HepG2 (cell line): ENCODE data around the gene NPB. TPM values are rescaled to one million over a fixed set of nuclear protein-coding genes. Genes with fewer than 3 reads are reported as not detected.
A peak's percentile ranks its signal among the peaks of the same experiment; 100 is the strongest.

Experiments used
- BRCA1 ChIP-seq: sonication (generic); formaldehyde crosslinking; IDR thresholded peaks from 2 replicates; pipeline ENCODE4 v1.4.0; 2020; ENCODE audit warnings: missing genetic modification reagents
- FOXJ3 ChIP-seq: sonication (generic); formaldehyde crosslinking; IDR thresholded peaks from 2 replicates; pipeline ENCODE4 v1.4.0; 2020; ENCODE audit warnings: missing genetic modification reagents, mild to moderate bottlenecking, borderline replicate concordance
- HCFC1 ChIP-seq: fragments of 150-350 bp; IDR thresholded peaks from 2 replicates; pipeline ENCODE4 v1.6.1; 2014; ENCODE audit warnings: low read depth, low read length
- MED1 ChIP-seq: sonication (generic); formaldehyde crosslinking; IDR thresholded peaks from 2 replicates; pipeline ENCODE4 v1.4.0; 2020; ENCODE audit warnings: missing genetic modification reagents
- MLX ChIP-seq: IDR thresholded peaks from 2 replicates; pipeline ENCODE4 v1.6.1; 2016
- MLXIP ChIP-seq: sonication (generic); formaldehyde crosslinking; IDR thresholded peaks from 2 replicates; pipeline ENCODE4 v1.9.0; 2021; ENCODE audit warnings: missing genetic modification reagents, borderline replicate concordance
- MXD1 ChIP-seq: sonication (generic); formaldehyde crosslinking; IDR thresholded peaks from 2 replicates; pipeline ENCODE4 v1.4.0; 2020; ENCODE audit warnings: mild to moderate bottlenecking, missing genetic modification reagents
- NRL ChIP-seq: sonication (generic); formaldehyde crosslinking; IDR thresholded peaks from 2 replicates; pipeline ENCODE4 v1.5.0; 2020; ENCODE audit warnings: missing genetic modification reagents, mild to moderate bottlenecking, moderate library complexity, borderline replicate concordance
- SATB2 ChIP-seq: sonication (generic); formaldehyde crosslinking; IDR thresholded peaks from 2 replicates; pipeline ENCODE4 v1.5.0; 2020; ENCODE audit warnings: missing genetic modification reagents
- SIX4 ChIP-seq: sonication (generic); formaldehyde crosslinking; IDR thresholded peaks from 2 replicates; pipeline ENCODE4 v1.4.0; 2020; ENCODE audit warnings: missing genetic modification reagents
- TBX2 ChIP-seq: sonication (generic); formaldehyde crosslinking; IDR thresholded peaks from 2 replicates; pipeline ENCODE4 v1.5.0; 2020; ENCODE audit warnings: missing genetic modification reagents, mild to moderate bottlenecking, borderline replicate concordance
- TEAD3 ChIP-seq: optimal IDR thresholded peaks from 2 replicates; pipeline ENCODE3; 2016; ENCODE audit warnings: borderline replicate concordance
- XRCC5 ChIP-seq: fragments of 200-400 bp; formaldehyde crosslinking; optimal IDR thresholded peaks from 2 replicates; pipeline ENCODE3; 2017; ENCODE audit warnings: mild to moderate bottlenecking, low read length
- YEATS4 ChIP-seq: sonication (generic); formaldehyde crosslinking; IDR thresholded peaks from 2 replicates; pipeline ENCODE4 v1.4.0; 2020; ENCODE audit warnings: missing genetic modification reagents, borderline replicate concordance
- ZBTB20 ChIP-seq: sonication (generic); formaldehyde crosslinking; IDR thresholded peaks from 2 replicates; pipeline ENCODE4 v1.8.1; 2023; ENCODE audit warnings: missing genetic modification reagents, low read depth, mild to moderate bottlenecking, borderline replicate concordance
- ZNF205 ChIP-seq: IDR thresholded peaks from 2 replicates; pipeline ENCODE4 v1.6.1; 2018; ENCODE audit warnings: missing biosample characterization, missing genetic modification reagents
- ZNF30 ChIP-seq: sonication (generic); formaldehyde crosslinking; IDR thresholded peaks from 2 replicates; pipeline ENCODE4 v1.5.0; 2020; ENCODE audit warnings: mild to moderate bottlenecking, missing genetic modification reagents
- ZNF543 ChIP-seq: sonication (generic); formaldehyde crosslinking; IDR thresholded peaks from 2 replicates; pipeline ENCODE4 v1.4.0; 2020; ENCODE audit warnings: mild to moderate bottlenecking, missing genetic modification reagents
- ZNF766 ChIP-seq: sonication (generic); formaldehyde crosslinking; IDR thresholded peaks from 2 replicates; pipeline ENCODE4 v1.5.0; 2020; ENCODE audit warnings: missing genetic modification reagents, borderline replicate concordance
- polyA plus RNA-seq, 8 experiments: library from polyadenylated mRNA; depleted of rRNA in 3 of 8; stranded (reverse) in 7 of 8; unstranded in 1 of 8; fragments of >200 nt; fragmentation: Illumina TruSeq in 4 of 8; extraction: Trizol in 4 of 8; gene quantifications; 2 replicates each; pipeline versions ENCODE4 v1.2.1 to v1.2.3, GENCODE V29; 2011 to 2016; ENCODE audit warnings: low read depth in 4 of 8, missing spikeins in 1 of 8, mixed read lengths in 1 of 8; ENCODE audit not compliant: insufficient read depth in 1 of 8
- total RNA-seq, 5 experiments: library from RNA; depleted of rRNA; stranded (reverse); fragments of >200 nt; fragmentation: Illumina TruSeq; extraction: Trizol; gene quantifications; 2 replicates each; pipeline ENCODE4 v1.2.3, GENCODE V29; 2016; ENCODE audit warnings: low read depth in 1 of 5
- TF ChIP-seq, protein P1 (sequence below): sonication (generic); formaldehyde crosslinking; IDR thresholded peaks from 2 replicates; pipeline ENCODE4 v1.5.1; 2020; ENCODE audit warnings: mild to moderate bottlenecking, missing genetic modification reagents, moderate library complexity
- TF ChIP-seq, protein P2 (sequence below), 2 experiments: IDR thresholded peaks; 2 replicates each; pipeline ENCODE4 v1.6.1; 2011 to 2012; ENCODE audit warnings: low read length in 2 of 2, borderline replicate concordance in 1 of 2, low read depth in 1 of 2, mild to moderate bottlenecking in 1 of 2, moderate library complexity in 1 of 2

Gene NPB
- total and polyA plus RNA-seq, 2 of the 13 experiments (the other 11 are each of a cell fraction or from before 2014, with no cell fraction given): 0.11 to 0.93 TPM

DNA sequence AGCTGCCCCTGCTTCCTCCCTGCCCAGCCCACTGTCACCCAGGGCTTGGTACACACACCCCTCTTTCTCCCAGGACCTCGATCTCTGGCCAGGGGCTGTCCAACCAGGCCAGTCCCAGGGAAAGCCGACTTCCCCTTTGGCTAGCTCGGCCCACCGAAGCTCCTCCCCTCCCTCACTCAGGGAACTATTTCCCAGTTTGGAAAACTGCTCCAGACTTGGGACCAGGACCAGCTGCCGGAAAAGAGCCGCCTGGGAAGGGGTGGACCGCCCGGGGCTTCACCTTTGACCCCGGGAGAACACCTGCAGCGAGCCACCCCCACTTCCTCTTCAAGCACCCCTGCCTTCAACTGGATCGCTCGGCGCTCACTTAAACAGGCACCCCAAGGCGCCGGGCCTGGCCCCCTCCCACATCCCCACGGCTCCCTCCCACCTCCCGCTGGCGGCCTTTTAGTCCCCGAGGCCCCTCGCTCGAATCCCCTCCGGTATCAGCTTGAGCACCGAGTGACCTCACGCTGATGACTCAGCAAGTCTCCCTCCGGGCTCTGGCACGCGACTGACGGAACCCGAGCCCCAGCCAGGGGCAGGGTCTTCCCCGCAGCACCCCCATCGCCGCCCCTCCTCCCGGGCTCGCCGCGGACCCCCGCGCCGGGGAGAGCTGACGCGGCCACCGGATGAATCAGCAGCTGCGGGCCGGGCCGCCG lies 24.6 kb downstream of the NPB start (continued):
- TF ChIP-seq ZNF30 (CRISPR knock-in tag) (no peak), NRL (CRISPR knock-in tag) (peak; percentile 71), ZBTB20 (CRISPR knock-in tag) (no peak), YEATS4 (CRISPR knock-in tag) (peak; percentile 57), FOXJ3 (CRISPR knock-in tag) (no peak), MXD1 (CRISPR knock-in tag) (peak; percentile 83), ZNF766 (CRISPR knock-in tag) (no peak), MLXIP (CRISPR knock-in tag) (no peak), BRCA1 (CRISPR knock-in tag) (0 out of 2 replicates have a peak, but pooled peaks have one; percentile 47), XRCC5 (peak; percentile 54), TBX2 (peak; percentile 69; the same call in 1 of the 2 replicates), SIX4 (CRISPR knock-in tag) (no peak), ZNF205 (CRISPR knock-in tag) (no peak), HCFC1 (no peak), TEAD3 (CRISPR knock-in tag) (no peak), MED1 (peak; percentile 74), SATB2 (CRISPR knock-in tag) (no peak), MLX (no peak), ZNF543 (no peak; the same call in 1 of the 2 replicates)
- TF ChIP-seq, protein P1, sequence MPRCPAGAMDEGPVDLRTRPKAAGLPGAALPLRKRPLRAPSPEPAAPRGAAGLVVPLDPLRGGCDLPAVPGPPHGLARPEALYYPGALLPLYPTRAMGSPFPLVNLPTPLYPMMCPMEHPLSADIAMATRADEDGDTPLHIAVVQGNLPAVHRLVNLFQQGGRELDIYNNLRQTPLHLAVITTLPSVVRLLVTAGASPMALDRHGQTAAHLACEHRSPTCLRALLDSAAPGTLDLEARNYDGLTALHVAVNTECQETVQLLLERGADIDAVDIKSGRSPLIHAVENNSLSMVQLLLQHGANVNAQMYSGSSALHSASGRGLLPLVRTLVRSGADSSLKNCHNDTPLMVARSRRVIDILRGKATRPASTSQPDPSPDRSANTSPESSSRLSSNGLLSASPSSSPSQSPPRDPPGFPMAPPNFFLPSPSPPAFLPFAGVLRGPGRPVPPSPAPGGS: no peak
- TF ChIP-seq, protein P2, sequence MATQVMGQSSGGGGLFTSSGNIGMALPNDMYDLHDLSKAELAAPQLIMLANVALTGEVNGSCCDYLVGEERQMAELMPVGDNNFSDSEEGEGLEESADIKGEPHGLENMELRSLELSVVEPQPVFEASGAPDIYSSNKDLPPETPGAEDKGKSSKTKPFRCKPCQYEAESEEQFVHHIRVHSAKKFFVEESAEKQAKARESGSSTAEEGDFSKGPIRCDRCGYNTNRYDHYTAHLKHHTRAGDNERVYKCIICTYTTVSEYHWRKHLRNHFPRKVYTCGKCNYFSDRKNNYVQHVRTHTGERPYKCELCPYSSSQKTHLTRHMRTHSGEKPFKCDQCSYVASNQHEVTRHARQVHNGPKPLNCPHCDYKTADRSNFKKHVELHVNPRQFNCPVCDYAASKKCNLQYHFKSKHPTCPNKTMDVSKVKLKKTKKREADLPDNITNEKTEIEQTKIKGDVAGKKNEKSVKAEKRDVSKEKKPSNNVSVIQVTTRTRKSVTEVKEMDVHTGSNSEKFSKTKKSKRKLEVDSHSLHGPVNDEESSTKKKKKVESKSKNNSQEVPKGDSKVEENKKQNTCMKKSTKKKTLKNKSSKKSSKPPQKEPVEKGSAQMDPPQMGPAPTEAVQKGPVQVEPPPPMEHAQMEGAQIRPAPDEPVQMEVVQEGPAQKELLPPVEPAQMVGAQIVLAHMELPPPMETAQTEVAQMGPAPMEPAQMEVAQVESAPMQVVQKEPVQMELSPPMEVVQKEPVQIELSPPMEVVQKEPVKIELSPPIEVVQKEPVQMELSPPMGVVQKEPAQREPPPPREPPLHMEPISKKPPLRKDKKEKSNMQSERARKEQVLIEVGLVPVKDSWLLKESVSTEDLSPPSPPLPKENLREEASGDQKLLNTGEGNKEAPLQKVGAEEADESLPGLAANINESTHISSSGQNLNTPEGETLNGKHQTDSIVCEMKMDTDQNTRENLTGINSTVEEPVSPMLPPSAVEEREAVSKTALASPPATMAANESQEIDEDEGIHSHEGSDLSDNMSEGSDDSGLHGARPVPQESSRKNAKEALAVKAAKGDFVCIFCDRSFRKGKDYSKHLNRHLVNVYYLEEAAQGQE (IDR thresholded peaks at IDR 0.05; ENCODE audit: borderline replicate concordance in 1 of 2, low read depth in 1 of 2, low read length in 2 of 2): 0 out of 4 replicates have a peak, but pooled peaks of 1 of the 2 experiments have one; percentile 43
